Lower lobe of right lung (tissue), 2 donors: ENCODE measurements around the gene IGHMBP2. TPM values are rescaled to one million over a fixed set of nuclear protein-coding genes. Genes with fewer than 3 reads are reported as not detected.

ENCODE experiments used
- ATAC-seq, 2 donors: fragments of 200-7000 bp; cut with Tn5 transposase; one replicate each; pipeline ENCODE4 v1.9.1; 2020 to 2022; ENCODE audit warnings: mild to moderate bottlenecking in 2 of 2, moderate library complexity in 2 of 2
- DNase-seq: peaks from one replicate; pipeline ENCODE4 v3.0.0-alpha.2; 2020
- H3K27ac ChIP-seq: fragments of 200-600 bp; one replicate; pipeline ENCODE4 v1.8.0; 2022
- H3K27me3 ChIP-seq: fragments of 200-600 bp; one replicate; pipeline ENCODE4 v1.8.0; 2022; ENCODE audit warnings: low read depth
- H3K36me3 ChIP-seq: fragments of 200-600 bp; one replicate; pipeline ENCODE4 v1.8.0; 2022; ENCODE audit warnings: mild to moderate bottlenecking
- H3K4me1 ChIP-seq: fragments of 200-600 bp; one replicate; pipeline ENCODE4 v1.8.0; 2022
- H3K4me3 ChIP-seq: fragments of 200-600 bp; one replicate; pipeline ENCODE4 v1.8.0; 2022; ENCODE audit warnings: mild to moderate bottlenecking
- H3K9me3 ChIP-seq: fragments of 200-600 bp; one replicate; pipeline ENCODE4 v1.8.0; 2022
- intact Hi-C: fragments of 100-400 bp; cut with DNase I; formaldehyde crosslinking; loops from one replicate; pipeline ENCODE4 v1.11.0; 2022
- total RNA-seq: library from RNA; stranded (reverse); fragmentation: NEBNext Ultra II Directional; extraction: Animal tissue kit (Norgen Biotek cat#: 25700); gene quantifications from one replicate; pipeline ENCODE4 v1.2.1, GENCODE V29; 2021
- TF ChIP-seq, protein P1 (sequence below): fragments of 200-600 bp; IDR thresholded peaks from one replicate; pipeline ENCODE4 v1.8.0; 2022; ENCODE audit warnings: antibody characterized with exemption, mild to moderate bottlenecking
- donor health status: DM: no; HTN: yes; CAD: no; lungs with severe emphysema.

The IGHMBP2 gene
- total RNA-seq, 1 donor from 2014 or later: 18.8 TPM

DNA sequence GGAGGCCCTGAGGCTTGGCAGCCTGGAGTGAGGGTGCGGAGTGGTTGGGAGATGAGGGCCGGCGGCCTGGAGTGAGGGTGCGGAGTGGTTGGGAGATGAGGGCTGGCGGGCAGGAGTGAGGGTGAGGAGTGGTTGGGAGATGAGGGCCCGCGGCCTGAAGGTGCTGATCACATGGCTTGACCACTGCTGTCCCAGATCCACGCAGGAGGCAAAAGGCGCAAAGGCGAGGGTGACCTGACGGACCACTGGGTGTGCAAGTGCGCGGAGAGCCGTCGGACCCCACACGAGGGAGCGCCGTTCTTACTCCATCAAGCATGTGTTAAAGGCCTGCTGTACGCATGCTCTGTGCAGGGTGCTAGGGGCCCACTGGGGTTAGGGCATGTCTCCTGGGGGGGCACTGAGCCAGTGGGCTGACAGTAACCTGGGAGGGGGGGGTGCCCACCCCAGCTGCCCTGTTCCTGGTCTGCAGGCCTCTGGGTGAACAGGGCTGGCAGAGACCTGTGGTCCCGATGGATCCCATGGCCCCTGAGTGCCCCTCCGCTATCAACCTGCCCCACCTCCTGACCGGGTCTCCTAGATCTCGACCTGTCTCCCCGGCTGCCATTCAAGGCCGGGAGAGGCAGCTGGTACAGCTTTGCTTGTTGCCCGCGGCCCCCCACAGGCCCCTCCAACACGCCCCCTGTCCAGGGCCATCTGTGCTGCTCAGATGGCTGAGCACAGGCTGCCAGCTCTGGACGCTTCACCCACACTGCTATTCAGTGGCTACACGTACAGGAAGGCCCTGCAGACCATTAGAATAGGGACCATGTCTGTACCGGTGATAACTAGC, 56.0 kb downstream of the IGHMBP2 start:
- Histone ChIP-seq H3K27me3 (no peaks in the 10 kb centered on the region), H3K4me1 (peaks cover 9% of the 10 kb centered on the region), H3K27ac (no peak overlapping the region), H3K9me3 (no peaks in the 10 kb centered on the region), H3K4me3 (no peak overlapping the region), H3K36me3 (no peaks in the 10 kb centered on the region)
- TF ChIP-seq, protein P1, sequence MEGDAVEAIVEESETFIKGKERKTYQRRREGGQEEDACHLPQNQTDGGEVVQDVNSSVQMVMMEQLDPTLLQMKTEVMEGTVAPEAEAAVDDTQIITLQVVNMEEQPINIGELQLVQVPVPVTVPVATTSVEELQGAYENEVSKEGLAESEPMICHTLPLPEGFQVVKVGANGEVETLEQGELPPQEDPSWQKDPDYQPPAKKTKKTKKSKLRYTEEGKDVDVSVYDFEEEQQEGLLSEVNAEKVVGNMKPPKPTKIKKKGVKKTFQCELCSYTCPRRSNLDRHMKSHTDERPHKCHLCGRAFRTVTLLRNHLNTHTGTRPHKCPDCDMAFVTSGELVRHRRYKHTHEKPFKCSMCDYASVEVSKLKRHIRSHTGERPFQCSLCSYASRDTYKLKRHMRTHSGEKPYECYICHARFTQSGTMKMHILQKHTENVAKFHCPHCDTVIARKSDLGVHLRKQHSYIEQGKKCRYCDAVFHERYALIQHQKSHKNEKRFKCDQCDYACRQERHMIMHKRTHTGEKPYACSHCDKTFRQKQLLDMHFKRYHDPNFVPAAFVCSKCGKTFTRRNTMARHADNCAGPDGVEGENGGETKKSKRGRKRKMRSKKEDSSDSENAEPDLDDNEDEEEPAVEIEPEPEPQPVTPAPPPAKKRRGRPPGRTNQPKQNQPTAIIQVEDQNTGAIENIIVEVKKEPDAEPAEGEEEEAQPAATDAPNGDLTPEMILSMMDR: no peak
- ATAC-seq: no peak
- intact Hi-C loops: no loop called here
- peak; percentile 29 for DNase-seq

- TF ChIP-seq, protein P1: no peak
- Histone ChIP-seq H3K27ac (no peak overlapping the region), H3K4me1 (peaks cover 2% of the 10 kb centered on the region), H3K4me3 (no peak overlapping the region), H3K9me3 (no peaks in the 10 kb centered on the region), H3K27me3 (no peaks in the 10 kb centered on the region), H3K36me3 (no peaks in the 10 kb centered on the region)
- DNase-seq: peak; percentile 30
- intact Hi-C loops: no loop called here
- no peak for ATAC-seq
These were observed 56.8 kb downstream of the IGHMBP2 start for GRCh38 chr11:68960294-68961071.

DNA sequence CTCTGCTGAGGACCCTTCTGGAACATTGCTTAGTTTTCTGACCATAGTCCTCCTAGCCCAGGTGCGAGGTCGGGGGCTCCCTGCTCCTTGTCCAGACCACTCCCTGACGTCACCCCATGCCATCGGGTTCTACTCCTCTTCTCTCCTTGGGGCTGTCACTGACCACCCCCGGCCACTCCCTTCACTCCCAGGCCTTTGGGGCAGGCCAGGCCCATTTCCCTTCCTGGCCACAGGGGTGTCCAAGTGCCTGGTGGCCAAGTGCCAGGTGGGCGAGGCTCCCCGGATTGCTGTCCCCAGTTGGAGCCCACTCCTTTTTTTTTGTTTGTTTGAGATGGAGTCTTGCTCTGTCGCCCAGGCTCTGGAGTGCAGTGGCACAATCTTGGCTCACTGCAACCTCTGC, 57.6 kb downstream of the IGHMBP2 start:
- TF ChIP-seq, protein P1: no peak
- Histone ChIP-seq H3K4me1 (no peaks in the 10 kb centered on the region), H3K27ac (no peak overlapping the region), H3K9me3 (no peaks in the 10 kb centered on the region), H3K4me3 (no peak overlapping the region), H3K27me3 (no peaks in the 10 kb centered on the region), H3K36me3 (no peaks in the 10 kb centered on the region)
- no peak for ATAC-seq
- peak; percentile 36 for DNase-seq
- intact Hi-C loops: no loop called here

- Histone ChIP-seq H3K4me1 (no peaks in the 10 kb centered on the region), H3K27me3 (no peaks in the 10 kb centered on the region), H3K4me3 (no peak overlapping the region), H3K36me3 (no peaks in the 10 kb centered on the region), H3K9me3 (no peaks in the 10 kb centered on the region), H3K27ac (no peak overlapping the region)
- no peak for ATAC-seq
- TF ChIP-seq, protein P1: no peak
- intact Hi-C loops: no loop called here
- DNase-seq: peak; percentile 19
These were observed 59.0 kb downstream of the IGHMBP2 start for GRCh38 chr11:68962527-68963250.

GRCh38 chr11:68963779-68964178, 60.1 kb downstream of the IGHMBP2 start:
- H3K27ac ChIP-seq: no peak overlapping the region
- intact Hi-C loops: no loop called here
- no peaks in the 10 kb centered on the region for H3K27me3 ChIP-seq
- no peaks in the 10 kb centered on the region for H3K36me3 ChIP-seq
- TF ChIP-seq, protein P1: no peak
- peak; percentile 65 to 77 for ATAC-seq
- no peak overlapping the region for H3K4me3 ChIP-seq
- H3K4me1 ChIP-seq: no peaks in the 10 kb centered on the region
- no peaks in the 10 kb centered on the region for H3K9me3 ChIP-seq
- peak; percentile 30 for DNase-seq
